Keratinocyte (primary cell): ENCODE results near the gene ZBTB37. TPM values are rescaled to one million over a fixed set of nuclear protein-coding genes. Genes with fewer than 3 reads are reported as not detected.
"Not testable (repeated sequence)": the region's sequence is repeated elsewhere in the genome, so short reads cannot be mapped to it uniquely, and the experiment has no call there.

Experiments
- DNase-seq: peaks from one replicate; pipeline ENCODE4 v3.0.0-alpha.2; 2011; ENCODE audit warnings: low read depth, missing footprints, low spot score
- FAIRE-seq: peaks from 2 replicates; lab custom pipeline; 2011; peaks lifted over from hg19 to GRCh38; lab: Jason Lieb, UNC
- H2AFZ ChIP-seq: 2 replicates; pipeline ENCODE4 v1.6.0; 2012; ENCODE audit warnings: low read length, control low read depth, inconsistent platforms; ENCODE audit not compliant: control insufficient read depth
- H3K27ac ChIP-seq: 2 replicates; pipeline ENCODE4 v1.5.1; 2011; ENCODE audit warnings: low read length; ENCODE audit not compliant: control insufficient read depth, insufficient read depth
- H3K27me3 ChIP-seq: 3 replicates; pipeline ENCODE4 v1.6.0; 2011; ENCODE audit warnings: low read length; ENCODE audit not compliant: control insufficient read depth, insufficient read depth; ENCODE audit errors: extremely low read depth
- H3K36me3 ChIP-seq, 2 experiments: 2 replicates in 1 of 2; 3 replicates in 1 of 2; pipeline ENCODE4 v1.5.1; 2011; ENCODE audit warnings: low read length in 2 of 2, mild to moderate bottlenecking in 1 of 2; ENCODE audit not compliant: control insufficient read depth in 2 of 2, insufficient read depth in 2 of 2; ENCODE audit errors: extremely low read depth in 1 of 2
- H3K4me1 ChIP-seq: 3 replicates; pipeline ENCODE4 v1.5.1; 2011; ENCODE audit warnings: low read length; ENCODE audit not compliant: control insufficient read depth, insufficient read depth; ENCODE audit errors: extremely low read depth
- H3K4me2 ChIP-seq: 3 replicates; pipeline ENCODE4 v1.6.0; 2011; ENCODE audit warnings: low read depth, low read length; ENCODE audit not compliant: control insufficient read depth, insufficient read depth; ENCODE audit errors: extremely low read depth
- H3K4me3 ChIP-seq, 3 experiments: fragments of 200-600 bp in 1 of 3; sonication (generic) in 1 of 3; 2 replicates in 2 of 3; 3 replicates in 1 of 3; pipeline ENCODE4 v1.5.1; 2011 to 2016; ENCODE audit warnings: low read length in 3 of 3, mild to moderate bottlenecking in 3 of 3, control low read depth in 2 of 3, inconsistent platforms in 1 of 3, low read depth in 1 of 3, mixed read lengths in 1 of 3, mixed run types in 1 of 3, moderate library complexity in 1 of 3; ENCODE audit not compliant: control insufficient read depth in 2 of 3, insufficient read depth in 2 of 3; ENCODE audit errors: extremely low read depth in 1 of 3
- H3K79me2 ChIP-seq: 2 replicates; pipeline ENCODE4 v1.6.0; 2012; ENCODE audit warnings: low read length; ENCODE audit not compliant: control insufficient read depth, insufficient read depth
- H3K9ac ChIP-seq: 3 replicates; pipeline ENCODE4 v1.6.0; 2011; ENCODE audit warnings: low read length; ENCODE audit not compliant: control insufficient read depth, insufficient read depth; ENCODE audit errors: extremely low read depth
- H3K9me1 ChIP-seq: 3 replicates; pipeline ENCODE4 v1.6.0; 2011; ENCODE audit warnings: low read length; ENCODE audit not compliant: control insufficient read depth, insufficient read depth; ENCODE audit errors: extremely low read depth
- H3K9me3 ChIP-seq: 2 replicates; pipeline ENCODE4 v1.5.1; 2012; ENCODE audit warnings: low read depth, low read length; ENCODE audit not compliant: control insufficient read depth
- H4K20me1 ChIP-seq: 3 replicates; pipeline ENCODE4 v1.6.0; 2011; ENCODE audit warnings: low read length; ENCODE audit not compliant: control insufficient read depth, insufficient read depth; ENCODE audit errors: extremely low read depth
- CTCF ChIP-seq, 3 experiments: IDR thresholded peaks in 1 of 3; conservative IDR thresholded peaks in 1 of 3; optimal IDR thresholded peaks in 1 of 3; 2 replicates in 2 of 3; 3 replicates in 1 of 3; pipeline versions ENCODE3 to v1.5.1; 2011; ENCODE audit warnings: low read length in 3 of 3, mild to moderate bottlenecking in 3 of 3, moderate library complexity in 2 of 3, control low read depth in 1 of 3, inconsistent platforms in 1 of 3; ENCODE audit not compliant: insufficient read depth in 2 of 3; ENCODE audit errors: extremely low read depth in 1 of 3
- EZH2 ChIP-seq: IDR thresholded peaks from one replicate; pipeline ENCODE4 v1.6.1; 2012; ENCODE audit warnings: inconsistent platforms, mild to moderate bottlenecking, low read length, moderate library complexity
- dilution Hi-C: fragments of 300-500 bp; cut with MboI; formaldehyde crosslinking; loops from one replicate; pipeline ENCODE4 v1.7.0; 2020; ENCODE audit warnings: low sequenced_read_pairs; ENCODE audit not compliant: extremely low pct_ligation_motif_present
- polyA plus RNA-seq, 5 experiments: library from polyadenylated mRNA; depleted of rRNA in 3 of 5; stranded (reverse) in 3 of 5; stranded (forward) in 1 of 5; unstranded in 1 of 5; fragments of >200 nt; gene quantifications; 1 replicate in 1 of 5; 2 replicates in 3 of 5; 3 replicates in 1 of 5; pipeline versions ENCODE4 v1.2.1 to v1.2.3, GENCODE V29; 2011 to 2012; ENCODE audit warnings: missing spikeins in 2 of 5, low read depth in 1 of 5, low replicate concordance in 1 of 5

The ZBTB37 gene
- polyA plus RNA-seq, 1 donor (not counting 4 experiments of a cell fraction or from before 2014, with no cell fraction given), result 1.8 TPM

GRCh38 chr1:173860065-173860464 lies 8.1 kb upstream of the ZBTB37 start:
- Histone ChIP-seq H3K9me1 (no peaks in the 10 kb centered on the region), H2AFZ (no peak overlapping the region), H3K27me3 (no peaks in the 10 kb centered on the region), H3K9me3 (no peaks in the 10 kb centered on the region), H3K36me3 (peaks cover 21 to 23% of the 10 kb centered on the region in 2 experiments), H3K9ac (no peak overlapping the region), H3K4me3 (no peak overlapping the region), H3K4me2 (no peak overlapping the region), H3K27ac (no peak overlapping the region), H3K4me1 (peaks cover 5% of the 10 kb centered on the region), H3K79me2 (peaks cover 4% of the 10 kb centered on the region), H4K20me1 (peaks cover 18% of the 10 kb centered on the region)
- no peak for FAIRE-seq
- TF ChIP-seq EZH2, result no peak
- TF ChIP-seq CTCF (optimal IDR thresholded peaks at IDR 0.05 in 1 of 3, IDR thresholded peaks at IDR 0.05 in 1 of 3, conservative IDR thresholded peaks at IDR 0.05 in 1 of 3; ENCODE audit: extremely low read depth in 1 of 3, insufficient read depth in 2 of 3, low read length in 3 of 3), result no peak
- dilution Hi-C loops, result no loop called here
- DNase-seq, result no peak

GRCh38 chr1:173861731-173862145 lies 6.4 kb upstream of the ZBTB37 start:
- H3K27me3 ChIP-seq, result no peaks in the 10 kb centered on the region
- no peak overlapping the region for H3K9ac ChIP-seq
- no peak overlapping the region for H2AFZ ChIP-seq
- FAIRE-seq, result no peak
- DNase-seq, result no peak
- no peak overlapping the region for H3K4me3 ChIP-seq
- peaks cover 19% of the 10 kb centered on the region for H3K79me2 ChIP-seq
- TF ChIP-seq EZH2, result no peak
- TF ChIP-seq CTCF (optimal IDR thresholded peaks at IDR 0.05 in 1 of 3, IDR thresholded peaks at IDR 0.05 in 1 of 3, conservative IDR thresholded peaks at IDR 0.05 in 1 of 3; ENCODE audit: extremely low read depth in 1 of 3, insufficient read depth in 2 of 3, low read length in 3 of 3), result no peak
- dilution Hi-C loops, result no loop called here
- no peaks in the 10 kb centered on the region for H3K9me3 ChIP-seq
- H3K4me1 ChIP-seq, result peaks cover 14% of the 10 kb centered on the region
- H3K4me2 ChIP-seq, result no peak overlapping the region
- peaks cover 20 to 36% of the 10 kb centered on the region in 2 experiments for H3K36me3 ChIP-seq
- H3K9me1 ChIP-seq, result no peaks in the 10 kb centered on the region
- no peak overlapping the region for H3K27ac ChIP-seq
- peaks cover 34% of the 10 kb centered on the region for H4K20me1 ChIP-seq

- H3K9me3 ChIP-seq, H3K9ac ChIP-seq, H3K9me1 ChIP-seq, H3K4me3 ChIP-seq, DNase-seq, H3K27ac ChIP-seq, FAIRE-seq, dilution Hi-C loops, H3K27me3 ChIP-seq, H3K4me2 ChIP-seq, H2AFZ ChIP-seq: not testable (repeated sequence)
- H3K79me2 ChIP-seq, result peaks cover 24% of the 10 kb centered on the region
- H4K20me1 ChIP-seq, result peaks cover 37% of the 10 kb centered on the region
- peaks cover 14% of the 10 kb centered on the region for H3K4me1 ChIP-seq
- H3K36me3 ChIP-seq, result peaks cover 18 to 41% of the 10 kb centered on the region in 2 experiments
These were observed 5.9 kb upstream of the ZBTB37 start for GRCh38 chr1:173862146-173862768.
